ENCODE measurements around the gene GPR21. TPM values are rescaled to one million over a fixed set of nuclear protein-coding genes. Genes with fewer than 3 reads are reported as not detected.

The GPR21 gene
- total and polyA plus RNA-seq, 8 donors, result 7.0 TPM; not detected in 7

DNA sequence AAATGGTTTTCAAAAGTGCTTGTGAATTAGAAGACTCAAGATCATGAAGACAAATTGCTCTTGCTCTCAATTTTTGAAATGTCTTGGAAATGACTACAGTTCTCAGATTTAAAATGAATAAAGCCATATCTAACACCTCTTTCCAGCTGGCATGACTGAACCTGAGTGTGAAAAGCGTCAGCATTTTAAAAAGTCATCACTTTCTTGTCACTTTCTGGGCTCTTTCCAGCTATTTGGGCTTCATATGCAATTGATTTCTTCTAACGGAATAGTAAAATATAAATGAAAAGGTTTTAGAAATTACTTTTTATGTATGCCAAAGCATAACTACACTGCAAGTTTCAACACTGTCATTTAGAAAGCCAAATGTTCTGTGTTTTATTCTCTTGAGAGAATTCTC lies 2.3 kb downstream of the GPR21 start:
- intact Hi-C loops (cut with DNase I; ENCODE audit: low total_unique reads), result no loop called here
- TF ChIP-seq POLR2AphosphoS5 (IDR thresholded peaks at IDR 0.05) (no peak), EP300 (IDR thresholded peaks at IDR 0.05) (no peak), CTCF (IDR thresholded peaks at IDR 0.05) (no peak), POLR2A (IDR thresholded peaks at IDR 0.05) (no peak)
- H3K4me3 ChIP-seq, result no peak overlapping the region
- H3K27ac ChIP-seq, result peak overlapping the region in 3 of 5 donors; percentile 51 to 63 (median 54)
- DNase-seq, result no peak
- 52 to 87% (median 78%) methylated on average over 2 of the region's 2 CpGs for WGBS, 5 donors
- no peaks in the 10 kb centered on the region for H3K9me3 ChIP-seq
- H3K36me3 ChIP-seq, result peaks cover 11 to 20% (median 16%) of the 10 kb centered on the region in 4 donors
- no peaks in the 10 kb centered on the region for H3K27me3 ChIP-seq
- peaks cover 0 to 79% (median 39%) of the 10 kb centered on the region in 4 donors for H3K4me1 ChIP-seq

- Histone ChIP-seq H3K4me3 (no peak overlapping the region), H3K27ac (peak overlapping the region in 4 of 5 donors; percentile 1 to 63 (median 52)), H3K27me3 (no peaks in the 10 kb centered on the region), H3K4me1 (peaks cover 0 to 79% (median 38%) of the 10 kb centered on the region in 4 donors), H3K9me3 (no peaks in the 10 kb centered on the region), H3K36me3 (peaks cover 11 to 27% (median 18%) of the 10 kb centered on the region in 4 donors)
- intact Hi-C loops (cut with DNase I; ENCODE audit: low total_unique reads), result no loop called here
- TF ChIP-seq POLR2A (IDR thresholded peaks at IDR 0.05) (no peak), CTCF (IDR thresholded peaks at IDR 0.05) (no peak), POLR2AphosphoS5 (IDR thresholded peaks at IDR 0.05) (no peak)
- WGBS, 5 donors, result 40 to 66% (median 60%) methylated on average over 3 of the region's 3 CpGs
- DNase-seq, result no peak
Observed at GRCh38 chr9:123036893-123037545, 3.6 kb downstream of the GPR21 start.

GRCh38 chr9:123039617-123040219 lies 6.3 kb downstream of the GPR21 start:
- Histone ChIP-seq H3K27ac (peak overlapping the region in 4 of 5 donors; percentile 16 to 58 (median 30)), H3K27me3 (no peaks in the 10 kb centered on the region), H3K9me3 (peaks cover 0 to 5% (median 0%) of the 10 kb centered on the region in 4 donors), H3K4me1 (peaks cover 0 to 70% (median 27%) of the 10 kb centered on the region in 4 donors), H3K36me3 (peaks cover 6 to 23% (median 17%) of the 10 kb centered on the region in 4 donors), H3K4me3 (no peak overlapping the region)
- 34 to 66% (median 41%) methylated on average over 1 of the region's 1 CpG for WGBS, 5 donors
- intact Hi-C loops (cut with DNase I; ENCODE audit: low total_unique reads), result no loop called here
- TF ChIP-seq POLR2AphosphoS5 (IDR thresholded peaks at IDR 0.05) (no peak), EP300 (IDR thresholded peaks at IDR 0.05) (no peak), CTCF (IDR thresholded peaks at IDR 0.05) (no peak), POLR2A (IDR thresholded peaks at IDR 0.05) (no peak)
- no peak for DNase-seq

GRCh38 chr9:123040801-123041200 lies 7.3 kb downstream of the GPR21 start:
- Histone ChIP-seq H3K36me3 (peaks cover 0 to 15% (median 8%) of the 10 kb centered on the region in 4 donors), H3K4me3 (no peak overlapping the region), H3K9me3 (peaks cover 0 to 5% (median 0%) of the 10 kb centered on the region in 4 donors), H3K27me3 (no peaks in the 10 kb centered on the region), H3K27ac (peak overlapping the region in 2 of 5 donors; percentile 22 to 58), H3K4me1 (peaks cover 0 to 69% (median 23%) of the 10 kb centered on the region in 4 donors)
- WGBS, 5 donors, result 64 to 84% (median 73%) methylated on average over 1 of the region's 1 CpG
- intact Hi-C loops (cut with DNase I; ENCODE audit: low total_unique reads), result no loop called here
- TF ChIP-seq POLR2A (IDR thresholded peaks at IDR 0.05) (no peak), CTCF (IDR thresholded peaks at IDR 0.05) (no peak), EP300 (IDR thresholded peaks at IDR 0.05) (no peak), POLR2AphosphoS5 (IDR thresholded peaks at IDR 0.05) (no peak)
- no peak for DNase-seq

Data from stomach (tissue), 9 donors.